NCI-H345 treated with DMSO at 0.1 percent for 48 hours (cell line): Measurements from ENCODE around the gene FAM117B.
"Not testable (repeated sequence)": the region's sequence is repeated elsewhere in the genome, so short reads cannot be mapped to it uniquely, and the experiment has no call there.

Experiments
- DNase-seq: peaks from one replicate; lab custom pipeline; 2025; ENCODE audit not compliant: unreplicated experiment; lab: John Stamatoyannopoulos, UW

The FAM117B gene

GRCh38 chr2:202757339-202757738 is 122.6 kb downstream of the FAM117B start:
- DNase-seq = no peak

GRCh38 chr2:202758128-202758527 is 123.4 kb downstream of the FAM117B start:
- DNase-seq = no peak

- DNase-seq = no peak
These were observed 123.8 kb downstream of the FAM117B start for GRCh38 chr2:202758604-202759003.

- DNase-seq = no peak
These were observed 126.1 kb downstream of the FAM117B start for GRCh38 chr2:202760848-202761247.

- no peak for DNase-seq
These were observed 127.8 kb downstream of the FAM117B start for GRCh38 chr2:202762556-202762955.

- DNase-seq = no peak
These were observed 129.1 kb downstream of the FAM117B start for GRCh38 chr2:202763916-202764315.

- no peak for DNase-seq
These were observed 130.2 kb downstream of the FAM117B start for GRCh38 chr2:202764991-202765390.

- no peak for DNase-seq
These were observed 130.7 kb downstream of the FAM117B start for GRCh38 chr2:202765436-202765835.

- no peak for DNase-seq
These were observed 133.5 kb downstream of the FAM117B start for GRCh38 chr2:202768273-202768672.

GRCh38 chr2:202769201-202769600 is 134.4 kb downstream of the FAM117B start:
- DNase-seq = no peak

- DNase-seq = no peak
These were observed 136.6 kb downstream of the FAM117B start for GRCh38 chr2:202771336-202771735.

- no peak for DNase-seq
These were observed 137.1 kb downstream of the FAM117B start for GRCh38 chr2:202771741-202772460.

GRCh38 chr2:202773301-202773973 is 138.7 kb downstream of the FAM117B start:
- no peak for DNase-seq

- DNase-seq = no peak
These were observed 139.3 kb downstream of the FAM117B start for GRCh38 chr2:202774104-202774503.

- no peak for DNase-seq
These were observed 143.4 kb downstream of the FAM117B start for GRCh38 chr2:202778217-202778616.

- DNase-seq = no peak
These were observed 145.8 kb downstream of the FAM117B start for GRCh38 chr2:202780514-202781021.

- DNase-seq = no peak
These were observed 148.3 kb downstream of the FAM117B start for GRCh38 chr2:202782940-202783558.

- no peak for DNase-seq
These were observed 152.1 kb downstream of the FAM117B start for GRCh38 chr2:202786842-202787241.

- no peak for DNase-seq
These were observed 155.9 kb downstream of the FAM117B start for GRCh38 chr2:202790676-202791075.

GRCh38 chr2:202797944-202798343 is 163.2 kb downstream of the FAM117B start:
- no peak for DNase-seq

- DNase-seq = not testable (repeated sequence)
These were observed 171.1 kb downstream of the FAM117B start for GRCh38 chr2:202805911-202806310.
